MCF 10A (cell line): ENCODE measurements around the gene PNMA5. TPM values are rescaled to one million over a fixed set of nuclear protein-coding genes. Genes with fewer than 3 reads are reported as not detected.

Source experiments
- Bru-seq: library from RNA; stranded (reverse); fragments of 400-500 nt; gene quantifications from one replicate; lab custom pipeline; 2021; lab: Mats Ljungman, UMichigan
- BruChase-seq, 2 experiments: library from RNA; stranded (reverse); fragments of 400-500 nt; gene quantifications; one replicate each; lab custom pipeline; 2021; lab: Mats Ljungman, UMichigan
- BruUV-seq: library from RNA; stranded (reverse); fragments of 400-500 nt; replicated peaks from 2 replicates; lab custom pipeline; 2021; lab: Mats Ljungman, UMichigan
- CTCF ChIA-PET: fragments of 300-600 bp; sonication (Branson Sonifier 250); formaldehyde crosslinking; extraction: SDS; loops from one replicate; lab custom pipeline; 2021; ENCODE audit warnings: antibody characterized with exemption, inconsistent platforms; lab: Yijun Ruan, JAX
- POLR2A ChIA-PET: fragments of 300-600, 350-650 bp; sonication (Branson Sonifier 250); formaldehyde crosslinking; extraction: SDS; loops from one replicate; lab custom pipeline; 2020; ENCODE audit warnings: antibody characterized with exemption, inconsistent platforms; lab: Yijun Ruan, JAX
- DNase-seq: peaks from one replicate; pipeline ENCODE4 v3.0.0-alpha.2; 2018; ENCODE audit not compliant: unreplicated experiment
- H3K27ac Mint-ChIP-seq: one replicate; pipeline ENCODE4 v1.8.0; 2022; ENCODE audit warnings: mild to moderate bottlenecking, low read depth, mixed read lengths; ENCODE audit not compliant: unreplicated experiment
- H3K27me3 Mint-ChIP-seq: one replicate; pipeline ENCODE4 v1.8.0; 2022; ENCODE audit warnings: mixed read lengths; ENCODE audit not compliant: insufficient read depth, unreplicated experiment
- H3K36me3 Mint-ChIP-seq: one replicate; pipeline ENCODE4 v1.8.0; 2022; ENCODE audit warnings: mild to moderate bottlenecking, moderate library complexity, mixed read lengths; ENCODE audit not compliant: insufficient read depth, unreplicated experiment
- H3K4me1 Mint-ChIP-seq: one replicate; pipeline ENCODE4 v1.8.0; 2022; ENCODE audit warnings: mixed read lengths; ENCODE audit not compliant: insufficient read depth, unreplicated experiment
- H3K4me3 Mint-ChIP-seq: one replicate; pipeline ENCODE4 v1.8.0; 2022; ENCODE audit warnings: mild to moderate bottlenecking, moderate library complexity, mixed read lengths; ENCODE audit not compliant: unreplicated experiment
- H3K9me3 Mint-ChIP-seq: one replicate; pipeline ENCODE4 v1.8.0; 2022; ENCODE audit warnings: mixed read lengths; ENCODE audit not compliant: unreplicated experiment
- intact Hi-C: fragments of 100-400 bp; cut with micrococcal nuclease; formaldehyde crosslinking; loops from 2 replicates; pipeline ENCODE4 v1.14.1; 2022
- long read RNA-seq: library from polyadenylated mRNA; stranded (forward); transcript quantifications from one replicate; pipeline ENCODE4 v2.0.0, GENCODE V29; 2022
- total RNA-seq: library from RNA; stranded (reverse); gene quantifications from 2 replicates; pipeline ENCODE4 v1.2.3, GENCODE V29; 2022
- TF ChIP-seq, protein P1 (sequence below): fragments of 200-600 bp; IDR thresholded peaks from one replicate; pipeline ENCODE4 v1.8.0; 2022; ENCODE audit warnings: antibody characterized with exemption, mild to moderate bottlenecking; ENCODE audit not compliant: unreplicated experiment

The PNMA5 gene
- total RNA-seq = not detected in 2 replicates
- not detected for Bru-seq, nascent RNA
- BruChase-seq, experiment 1, labeled RNA remaining after a 6-hour chase = not detected
- BruChase-seq, experiment 2, labeled RNA remaining after a 2-hour chase = not detected
- long read RNA-seq = 0 reads

DNA sequence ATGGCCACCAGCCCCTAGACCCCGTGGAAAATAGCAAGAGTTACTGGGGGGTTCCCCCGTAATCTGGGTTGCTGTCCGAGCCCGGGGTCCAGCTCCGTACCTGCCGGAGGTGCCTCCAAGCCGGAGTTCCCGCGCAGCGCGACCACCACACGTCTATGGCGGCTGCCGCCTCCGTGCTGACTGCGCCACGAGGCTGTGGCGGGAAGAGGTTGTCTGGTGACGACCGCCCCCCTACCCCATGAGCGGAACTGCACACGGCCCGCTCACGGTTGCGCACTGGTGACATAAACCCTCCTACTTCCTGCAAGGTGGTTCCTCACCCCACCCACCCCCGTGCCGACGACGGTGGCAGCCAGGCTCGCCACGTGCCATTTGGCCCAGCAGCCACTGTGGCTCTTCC, at the start of gene PNMA5:
PNMA5 (minus strand) TSS at position 184 of the 400 bp plus-strand sequence. CDS start 2,518 bp downstream, outside the sequence.
- no peak within 1 kb of the TSS for H3K27ac Mint-ChIP-seq
- DNase-seq = no peak
- TF ChIP-seq, protein P1, sequence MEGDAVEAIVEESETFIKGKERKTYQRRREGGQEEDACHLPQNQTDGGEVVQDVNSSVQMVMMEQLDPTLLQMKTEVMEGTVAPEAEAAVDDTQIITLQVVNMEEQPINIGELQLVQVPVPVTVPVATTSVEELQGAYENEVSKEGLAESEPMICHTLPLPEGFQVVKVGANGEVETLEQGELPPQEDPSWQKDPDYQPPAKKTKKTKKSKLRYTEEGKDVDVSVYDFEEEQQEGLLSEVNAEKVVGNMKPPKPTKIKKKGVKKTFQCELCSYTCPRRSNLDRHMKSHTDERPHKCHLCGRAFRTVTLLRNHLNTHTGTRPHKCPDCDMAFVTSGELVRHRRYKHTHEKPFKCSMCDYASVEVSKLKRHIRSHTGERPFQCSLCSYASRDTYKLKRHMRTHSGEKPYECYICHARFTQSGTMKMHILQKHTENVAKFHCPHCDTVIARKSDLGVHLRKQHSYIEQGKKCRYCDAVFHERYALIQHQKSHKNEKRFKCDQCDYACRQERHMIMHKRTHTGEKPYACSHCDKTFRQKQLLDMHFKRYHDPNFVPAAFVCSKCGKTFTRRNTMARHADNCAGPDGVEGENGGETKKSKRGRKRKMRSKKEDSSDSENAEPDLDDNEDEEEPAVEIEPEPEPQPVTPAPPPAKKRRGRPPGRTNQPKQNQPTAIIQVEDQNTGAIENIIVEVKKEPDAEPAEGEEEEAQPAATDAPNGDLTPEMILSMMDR = no peak
- no TSS peak for BruUV-seq
- peaks cover 5% of the 10 kb centered on the region for H3K36me3 Mint-ChIP-seq
- intact Hi-C loops = no loop called here
- ChIA-PET CTCF (no interaction called here), POLR2A (no interaction called here)
- no peaks in the 10 kb centered on the region for H3K27me3 Mint-ChIP-seq
- H3K9me3 Mint-ChIP-seq = no peaks in the 10 kb centered on the region
- H3K4me1 Mint-ChIP-seq = no peaks in the 10 kb centered on the region
- H3K4me3 Mint-ChIP-seq = no peak within 1 kb of the TSS

DNA sequence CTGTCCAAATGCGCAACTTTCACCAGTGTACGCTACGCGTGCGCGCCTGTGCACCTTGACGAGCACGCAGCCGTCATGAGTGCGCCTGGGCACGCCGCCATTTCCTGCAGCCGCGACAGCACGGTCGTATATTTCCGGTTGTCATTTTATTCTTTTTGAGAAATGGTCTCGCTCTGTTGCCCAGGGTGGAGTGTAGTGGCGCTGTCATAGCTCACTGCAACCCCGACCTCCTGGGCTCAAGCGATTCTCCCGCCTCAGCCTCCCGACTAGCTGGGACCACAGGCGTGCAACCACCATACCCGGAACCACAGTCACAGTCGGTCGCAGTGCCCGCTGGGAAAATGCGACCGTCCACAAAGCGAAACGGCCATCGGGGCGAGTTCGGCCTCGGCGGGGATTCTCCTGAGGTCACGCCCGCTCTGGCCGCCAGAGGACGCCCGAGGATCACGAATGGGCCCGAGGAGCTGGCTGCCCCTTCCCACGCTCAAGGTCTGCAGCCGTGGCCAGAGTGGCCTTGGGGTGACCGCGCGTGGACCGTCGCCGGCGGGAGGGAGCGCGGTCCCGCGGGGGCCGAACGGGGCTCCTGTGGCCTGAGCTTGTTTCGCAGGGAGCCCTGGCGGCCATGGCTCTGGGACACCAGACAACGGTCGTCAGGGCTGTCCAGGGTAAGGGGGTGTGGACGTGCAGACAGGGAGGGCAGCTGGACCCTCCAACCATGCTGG, 38.6 kb upstream of the PNMA5 start:
- Mint-ChIP-seq H3K4me1 (no peaks in the 10 kb centered on the region), H3K9me3 (peaks cover 7% of the 10 kb centered on the region), H3K27ac (no peak overlapping the region), H3K4me3 (no peak overlapping the region), H3K27me3 (no peaks in the 10 kb centered on the region), H3K36me3 (no peaks in the 10 kb centered on the region)
- BruUV-seq = no TSS peak
- TF ChIP-seq, protein P1 = peak; percentile 63
- peak; percentile 43 for DNase-seq
- ChIA-PET POLR2A (no interaction called here), CTCF (interaction anchor here (0.6 to 1.6 kb wide), 10 partner anchors 9 to 646 kb away, joined by 3 to 8 read pairs (median 3); no protein-coding TSS in a partner anchor)
- intact Hi-C loops = loop anchor here (2.0 kb wide), 1 partner anchor 474 kb away; no protein-coding TSS in a partner anchor

DNA sequence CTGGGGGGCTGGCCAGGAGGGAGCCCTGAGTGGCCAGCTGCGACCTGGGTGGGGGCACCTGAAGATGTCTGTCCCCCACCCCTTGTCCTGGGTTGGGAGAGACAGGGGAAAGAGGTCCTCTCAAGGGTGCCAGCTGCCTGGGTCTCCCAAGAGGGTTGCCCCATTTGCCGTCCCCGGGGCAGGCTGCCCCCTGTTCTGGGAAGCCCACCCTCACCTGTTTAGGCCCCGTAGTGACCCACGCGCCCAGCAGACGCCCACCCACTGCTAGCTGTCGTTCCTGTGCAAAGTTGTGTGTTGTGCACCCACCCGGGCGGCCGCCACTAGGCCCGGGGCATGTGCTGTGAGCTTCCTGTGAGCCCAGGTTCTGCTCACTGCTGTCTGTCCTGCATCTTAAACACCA, 36.9 kb upstream of the PNMA5 start:
- H3K27me3 Mint-ChIP-seq = no peaks in the 10 kb centered on the region
- BruUV-seq = no TSS peak
- H3K9me3 Mint-ChIP-seq = peaks cover 2% of the 10 kb centered on the region
- no peak overlapping the region for H3K27ac Mint-ChIP-seq
- H3K36me3 Mint-ChIP-seq = no peaks in the 10 kb centered on the region
- intact Hi-C loops = no loop called here
- no peak overlapping the region for H3K4me3 Mint-ChIP-seq
- no peak for DNase-seq
- CTCF ChIA-PET = interaction anchor here (0.6 kb wide), 1 partner anchor 717 kb away, joined by 4 read pairs; no protein-coding TSS in a partner anchor
- no peaks in the 10 kb centered on the region for H3K4me1 Mint-ChIP-seq
- POLR2A ChIA-PET = no interaction called here
- TF ChIP-seq, protein P1 = no peak

DNA sequence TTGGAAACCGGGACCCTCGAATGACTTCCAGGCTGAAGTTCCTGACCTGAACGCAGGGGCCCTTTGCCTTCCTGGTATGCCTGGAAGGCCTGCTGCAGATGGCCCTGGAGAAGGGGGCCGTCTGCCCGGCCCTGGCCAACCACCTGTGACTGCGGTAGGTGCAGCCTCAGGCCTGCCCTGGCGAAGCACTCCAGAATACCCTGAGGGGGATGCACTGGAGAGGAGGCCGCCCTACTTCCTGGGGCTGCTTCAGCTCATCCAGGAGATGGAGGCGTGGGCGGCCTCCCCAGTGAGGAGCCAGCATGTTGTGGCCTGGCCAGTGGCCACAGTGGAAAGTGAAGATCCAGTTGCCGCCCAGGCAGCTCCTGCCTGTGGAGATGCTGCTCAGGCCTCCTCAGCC, 36.0 kb upstream of the PNMA5 start:
- no peaks in the 10 kb centered on the region for H3K4me1 Mint-ChIP-seq
- H3K9me3 Mint-ChIP-seq = no peaks in the 10 kb centered on the region

More for the DNA sequence above, 36.0 kb upstream of the PNMA5 start:
- POLR2A ChIA-PET = no interaction called here
- H3K36me3 Mint-ChIP-seq = no peaks in the 10 kb centered on the region
- TF ChIP-seq, protein P1 = no peak
- no peak for DNase-seq
- H3K27me3 Mint-ChIP-seq = no peaks in the 10 kb centered on the region
- CTCF ChIA-PET = interaction anchor here (0.9 kb wide), 1 partner anchor 10 kb away, joined by 3 read pairs; no protein-coding TSS in a partner anchor
- no peak overlapping the region for H3K4me3 Mint-ChIP-seq
- intact Hi-C loops = no loop called here
- no peak overlapping the region for H3K27ac Mint-ChIP-seq
- no TSS peak for BruUV-seq
